ENCODE measurements around the gene GNAT2.

GRCh38 chr1:109639841-109640184 is 20.4 kb upstream of the GNAT2 start:
- TF ChIP-seq ARNT (IDR thresholded peaks at IDR 0.05) (no peak), SP1 (IDR thresholded peaks at IDR 0.05) (no peak), ELF4 (IDR thresholded peaks at IDR 0.05) (no peak), NFRKB (IDR thresholded peaks at IDR 0.05) (no peak), FOXM1 (IDR thresholded peaks at IDR 0.05; ENCODE audit: borderline replicate concordance) (no peak)
